Activated naive CD4-positive, alpha-beta T cell (primary cell): ENCODE data around the gene THSD7A.
"Not testable (repeated sequence)": the region's sequence is repeated elsewhere in the genome, so short reads cannot be mapped to it uniquely, and the experiment has no call there.

Experiments used
- DNase-seq, 4 experiments: peaks; one replicate each; lab custom pipeline; 2025; lab: John Stamatoyannopoulos, UW

THSD7A gene

GRCh38 chr7:11456574-11456973, 375.4 kb downstream of the THSD7A start:
- no peak for DNase-seq

GRCh38 chr7:11452476-11452875, 379.5 kb downstream of the THSD7A start:
- DNase-seq = no peak

GRCh38 chr7:11450281-11450680, 381.7 kb downstream of the THSD7A start:
- DNase-seq = no peak

- no peak for DNase-seq
Observed at GRCh38 chr7:11449316-11449715, 382.7 kb downstream of the THSD7A start.

- DNase-seq = no peak
Observed at GRCh38 chr7:11448323-11448722, 383.7 kb downstream of the THSD7A start.

- DNase-seq = no peak
Observed at GRCh38 chr7:11447106-11447505, 384.9 kb downstream of the THSD7A start.

GRCh38 chr7:11443934-11444333, 388.1 kb downstream of the THSD7A start:
- DNase-seq = not testable (repeated sequence)

- no peak for DNase-seq
Observed at GRCh38 chr7:11437994-11438393, 394.0 kb downstream of the THSD7A start.

- DNase-seq = no peak
Observed at GRCh38 chr7:11436773-11437524, 395.0 kb downstream of the THSD7A start.

- DNase-seq = no peak
Observed at GRCh38 chr7:11436316-11436715, 395.7 kb downstream of the THSD7A start.

GRCh38 chr7:11434366-11434765, 397.6 kb downstream of the THSD7A start:
- DNase-seq = no peak

GRCh38 chr7:11430841-11431240, 401.2 kb downstream of the THSD7A start:
- no peak for DNase-seq

- no peak for DNase-seq
Observed at GRCh38 chr7:11430112-11430511, 401.9 kb downstream of the THSD7A start.

- no peak for DNase-seq
Observed at GRCh38 chr7:11428877-11429581, 403.0 kb downstream of the THSD7A start.

- DNase-seq = no peak
Observed at GRCh38 chr7:11427686-11428273, 404.2 kb downstream of the THSD7A start.

- no peak for DNase-seq
Observed at GRCh38 chr7:11424006-11424405, 408.0 kb downstream of the THSD7A start.

GRCh38 chr7:11420049-11420448, 411.9 kb downstream of the THSD7A start:
- no peak for DNase-seq

- no peak for DNase-seq
Observed at GRCh38 chr7:11416641-11417458, 415.1 kb downstream of the THSD7A start.

- no peak for DNase-seq
Observed at GRCh38 chr7:11415101-11415500, 416.9 kb downstream of the THSD7A start.

- DNase-seq = no peak
Observed at GRCh38 chr7:11413901-11414300, 418.1 kb downstream of the THSD7A start.

GRCh38 chr7:11412036-11412435, 420.0 kb downstream of the THSD7A start:
- no peak for DNase-seq
